Measurements from ENCODE around the gene NFIB.

NFIB gene

DNA sequence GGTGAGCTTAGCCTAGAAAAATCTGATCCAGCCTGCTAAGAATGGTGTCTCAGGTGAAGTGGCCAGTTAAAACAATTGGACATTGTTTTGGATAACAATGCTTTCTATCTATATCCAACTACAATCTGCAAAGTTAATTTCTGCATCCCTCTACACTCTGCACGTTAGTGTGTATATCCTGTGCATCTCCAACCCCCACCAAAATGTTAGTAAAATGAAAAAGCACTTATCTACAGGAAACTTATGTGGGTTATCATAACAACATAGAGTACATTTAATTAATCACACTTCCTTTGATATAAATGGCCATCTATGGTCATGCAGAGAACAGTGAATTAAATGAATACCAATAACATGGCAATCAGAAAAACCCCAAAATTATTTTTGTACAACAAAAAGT is 158.7 kb downstream of the NFIB start:
- no peak for DNase-seq (ENCODE audit: low read depth in 3 of 3)

DNA sequence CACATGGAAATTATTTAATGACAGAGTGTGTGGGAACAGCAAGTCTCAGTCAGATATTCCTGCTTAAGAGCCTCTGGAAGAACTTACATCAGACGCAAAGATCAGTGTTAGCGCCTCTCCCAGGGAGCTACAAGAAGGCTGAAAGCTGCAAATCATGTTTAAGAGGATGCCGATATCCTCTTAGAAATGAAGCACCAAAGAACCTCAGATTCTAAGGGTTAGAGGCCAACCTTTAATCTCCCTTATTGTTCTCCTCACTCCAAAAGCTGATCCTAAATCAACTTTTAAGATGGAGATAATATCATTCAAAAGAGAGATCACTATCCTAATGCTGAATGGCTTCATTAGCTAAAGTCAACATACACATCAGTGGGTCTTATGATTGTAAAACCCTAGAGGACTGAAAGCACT is 160.6 kb downstream of the NFIB start:
- DNase-seq (ENCODE audit: low read depth in 3 of 3): no peak

DNA sequence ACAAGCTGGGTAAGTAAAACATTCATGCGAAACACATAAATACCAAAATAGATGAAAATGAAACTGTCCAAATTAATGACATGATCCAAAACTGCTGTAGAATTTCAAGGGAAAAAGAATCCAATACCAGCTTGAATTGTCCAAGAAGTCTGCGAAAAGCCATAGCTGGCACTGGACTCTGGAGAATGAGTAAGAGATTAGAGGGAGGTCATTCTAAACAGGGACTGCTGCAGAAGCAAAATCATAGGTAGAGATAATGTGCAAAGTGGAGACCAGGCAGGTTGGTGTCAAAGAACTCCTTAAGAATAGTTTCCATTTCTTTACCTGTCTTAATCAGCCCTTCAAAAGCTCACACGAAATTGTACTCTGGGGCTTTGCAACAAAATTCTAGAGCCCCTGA is 162.5 kb downstream of the NFIB start:
- DNase-seq (ENCODE audit: low read depth in 3 of 3): no peak

DNA sequence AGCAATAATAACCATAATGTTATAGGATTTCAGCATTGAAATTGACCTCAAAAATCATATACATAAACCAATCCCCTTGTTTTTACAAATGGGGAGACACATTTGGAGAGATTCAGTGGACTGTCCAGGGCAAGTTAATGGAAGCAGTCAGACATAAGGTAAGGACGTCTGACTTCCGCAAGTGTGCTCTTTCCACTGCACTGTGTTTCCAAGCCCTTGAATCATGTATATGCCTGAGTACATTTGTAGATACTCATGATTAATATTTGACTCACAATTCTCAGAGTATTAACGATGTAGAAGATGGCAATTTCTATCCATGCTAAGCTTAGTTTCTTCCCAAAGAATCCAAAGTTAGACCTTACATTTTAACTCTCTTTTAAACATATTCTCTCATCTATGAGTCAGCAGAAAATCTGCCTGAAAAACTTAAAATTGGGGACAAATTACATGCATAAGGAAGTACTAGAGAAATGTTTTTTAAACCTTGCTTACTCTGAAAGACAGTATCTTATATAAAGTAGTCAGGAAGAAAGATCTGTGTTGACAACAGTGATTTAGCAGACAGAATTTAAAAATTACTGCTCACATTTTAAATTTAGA is 165.3 kb downstream of the NFIB start:
- DNase-seq (ENCODE audit: low read depth in 3 of 3): no peak

DNA sequence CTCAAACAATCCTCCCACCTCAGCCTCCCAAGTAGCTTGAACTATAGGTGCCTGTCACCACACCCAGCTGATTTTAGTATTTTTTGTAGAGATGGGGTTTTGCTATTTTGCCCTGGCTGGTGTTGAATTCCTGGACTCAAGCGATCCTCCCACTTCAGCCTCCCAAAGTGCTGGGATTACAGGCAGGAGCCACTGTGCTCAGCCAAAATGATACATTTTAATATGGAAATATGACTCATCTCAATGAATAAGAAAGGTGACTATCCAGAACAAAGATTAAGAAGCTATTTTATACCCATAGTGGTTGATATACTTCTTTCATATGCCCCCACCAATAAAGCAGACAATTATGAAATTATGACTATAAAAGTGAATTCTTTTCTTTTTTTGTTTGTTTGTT is 166.2 kb downstream of the NFIB start:
- no peak for DNase-seq (ENCODE audit: low read depth in 3 of 3)

DNA sequence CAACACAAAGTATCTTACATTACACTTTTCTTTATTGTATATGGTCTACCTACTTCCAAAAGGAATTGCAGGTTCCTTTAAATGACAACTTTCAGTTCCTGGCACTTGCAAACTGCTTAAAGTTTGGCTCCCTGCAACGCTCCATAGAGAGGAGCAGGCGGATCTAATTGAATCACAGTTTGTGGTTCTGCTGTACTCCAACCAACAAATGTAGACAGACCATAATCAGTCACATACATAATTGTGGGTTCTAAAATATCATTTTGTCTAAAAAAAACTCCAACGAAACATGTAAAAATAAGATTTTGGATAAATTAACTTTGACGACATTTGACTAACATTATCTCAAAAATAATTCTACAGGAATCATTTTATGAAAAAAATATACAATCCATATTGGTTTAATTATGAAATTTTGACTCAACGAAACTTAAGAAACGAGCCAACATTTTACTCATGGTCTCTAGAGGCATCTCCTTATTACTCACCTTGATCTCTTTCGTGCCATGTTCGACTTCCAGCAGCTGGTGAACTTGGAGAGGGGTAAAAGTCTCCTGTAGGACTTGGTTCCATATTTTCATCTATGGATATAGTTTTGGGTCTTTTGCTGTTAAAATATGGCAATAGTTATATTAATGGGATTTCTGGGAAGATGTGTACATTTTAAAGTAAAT is 167.6 kb downstream of the NFIB start:
- DNase-seq (ENCODE audit: low read depth in 3 of 3): no peak

DNA sequence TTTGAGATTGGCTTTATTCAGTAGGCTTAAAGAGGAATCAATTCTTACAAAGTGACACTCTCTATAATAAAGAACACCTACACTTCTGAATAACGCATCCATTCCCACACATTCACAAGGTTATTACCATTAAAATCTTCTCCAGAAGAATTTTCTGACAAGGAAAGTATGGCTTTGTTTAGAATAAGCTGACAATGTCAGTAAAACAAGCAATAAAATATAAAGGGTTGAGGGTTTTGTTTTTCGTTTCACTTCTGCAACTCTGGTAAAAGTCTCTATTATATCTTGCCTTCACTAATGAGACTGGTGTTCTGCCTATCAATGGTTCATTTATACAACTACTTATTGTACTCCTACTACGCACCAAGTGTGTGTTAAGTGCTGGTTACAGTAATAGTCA is 169.7 kb downstream of the NFIB start:
- DNase-seq (ENCODE audit: low read depth in 3 of 3): no peak

DNA sequence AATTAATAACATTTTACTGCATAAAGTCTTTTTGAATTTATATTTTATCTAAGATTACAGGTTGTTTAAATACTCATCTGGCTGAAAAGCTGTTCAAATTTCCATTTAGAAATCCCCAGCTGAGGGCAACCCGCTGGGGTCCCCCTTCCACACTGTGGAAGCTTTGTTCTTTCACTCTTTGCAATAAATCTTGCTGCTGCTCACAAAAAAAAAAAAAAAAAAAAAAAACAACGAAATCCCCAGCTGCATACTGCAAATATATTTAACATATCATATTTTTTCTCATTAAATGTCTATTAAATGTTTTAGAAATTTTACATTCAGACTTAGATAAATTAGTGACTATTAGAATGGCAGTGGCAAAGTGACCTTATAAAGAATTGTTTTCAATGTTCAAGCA is 172.2 kb downstream of the NFIB start:
- no peak for DNase-seq (ENCODE audit: low read depth in 3 of 3)

DNA sequence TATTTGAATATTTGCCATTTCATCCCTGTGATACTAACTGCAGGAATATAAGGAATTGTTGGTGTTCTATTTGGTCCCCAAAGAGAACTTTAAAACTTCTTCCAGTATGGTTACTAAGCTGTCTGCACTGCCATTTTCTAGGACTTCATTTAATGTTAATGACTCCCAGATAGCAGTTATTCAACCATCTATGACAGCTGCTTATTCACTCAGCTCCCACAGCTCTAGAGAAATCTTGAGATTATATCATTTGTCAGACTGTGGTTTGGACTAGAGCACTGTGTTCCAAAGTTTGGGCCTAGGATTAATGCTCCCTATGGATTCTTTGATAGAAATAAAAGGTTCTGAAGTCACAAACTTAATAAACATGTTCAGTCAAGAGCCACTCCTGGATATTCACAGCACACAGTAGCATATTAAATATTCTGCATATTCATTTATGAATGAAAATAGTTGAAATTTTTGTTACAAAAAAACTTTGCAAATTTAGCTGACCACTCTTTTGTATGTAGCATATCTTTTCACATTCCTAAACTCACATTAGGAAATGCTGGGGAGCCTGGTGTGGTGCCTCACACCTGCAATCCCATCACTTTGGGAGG is 173.7 kb downstream of the NFIB start:
- no peak for DNase-seq (ENCODE audit: low read depth in 3 of 3)

DNA sequence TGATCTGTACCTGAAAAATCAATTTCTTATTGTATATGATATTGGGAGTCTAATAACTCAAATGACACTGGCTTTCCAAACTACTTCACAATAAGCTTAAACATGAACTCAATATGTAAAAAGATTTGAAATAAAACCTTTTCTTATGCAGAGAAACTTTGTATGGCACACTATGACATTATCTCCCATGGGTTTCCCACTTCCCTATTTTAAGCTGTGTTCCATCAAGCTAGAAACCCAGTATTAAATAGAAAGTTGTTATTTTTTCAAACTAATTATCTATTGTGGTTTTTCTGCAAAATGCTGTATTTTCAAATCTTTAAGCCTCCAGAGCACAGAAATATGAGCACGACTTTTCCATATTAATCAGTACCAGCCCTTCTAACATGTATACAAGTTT is 174.7 kb downstream of the NFIB start:
- no peak for DNase-seq (ENCODE audit: low read depth in 3 of 3)

DNA sequence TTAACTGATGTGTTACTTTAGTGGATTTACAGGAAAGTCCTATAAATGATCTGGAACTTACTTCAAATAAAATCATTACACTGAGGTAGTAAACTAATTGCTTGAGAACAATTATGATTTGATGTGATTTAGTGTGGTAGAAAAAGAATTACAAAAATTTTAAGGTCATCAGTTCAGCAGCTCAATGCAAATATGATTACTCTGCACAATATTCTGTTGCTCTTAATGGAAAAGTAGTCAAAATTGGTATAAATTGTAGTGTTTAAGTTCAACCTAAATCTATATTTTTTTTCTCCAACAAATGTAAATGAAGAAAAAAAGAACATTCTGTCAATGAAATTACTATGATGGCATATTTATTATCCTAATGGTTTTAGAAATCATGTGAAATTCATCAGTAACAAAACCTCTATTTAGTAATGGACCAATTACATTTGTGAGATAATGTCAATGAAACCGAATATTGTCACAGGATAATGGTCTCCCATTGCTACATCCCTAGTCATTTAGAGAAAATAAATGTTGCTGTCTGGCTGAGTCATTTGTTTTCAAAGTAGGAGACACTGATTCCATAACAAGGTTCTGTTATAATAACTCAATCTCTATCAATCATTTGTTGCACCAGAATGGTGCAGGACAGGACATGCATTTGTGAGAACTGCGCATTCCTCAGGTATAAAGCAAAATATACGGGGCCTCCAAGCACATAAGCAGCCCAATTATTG is 177.1 kb downstream of the NFIB start:
- no peak for DNase-seq (ENCODE audit: low read depth in 3 of 3)

DNA sequence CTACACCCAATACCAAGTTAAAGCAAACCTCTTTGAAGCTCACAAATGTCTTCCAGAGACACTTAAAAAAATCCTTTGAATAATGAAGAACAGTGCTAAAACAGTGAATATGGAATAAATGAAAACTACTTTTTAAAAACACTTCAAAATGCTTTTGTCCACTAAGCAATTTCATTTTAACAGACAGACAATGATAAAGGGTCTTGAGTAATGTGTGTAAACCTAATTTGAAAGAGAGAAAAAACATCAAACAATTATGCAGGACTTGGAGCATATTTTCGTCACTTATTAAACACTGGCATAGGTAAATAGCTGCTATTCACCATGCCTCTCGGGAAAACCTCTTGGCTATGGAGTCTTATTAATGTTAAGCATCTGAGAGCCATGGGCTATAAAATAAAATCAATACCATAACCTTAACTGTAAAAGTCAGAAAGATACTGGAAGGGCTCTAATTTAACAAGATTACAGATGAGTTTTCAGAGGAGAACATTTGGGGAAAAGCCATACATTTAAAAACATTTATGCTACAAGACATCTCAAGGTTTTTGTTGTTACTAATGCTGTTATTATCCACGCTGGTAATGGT is 177.8 kb downstream of the NFIB start:
- no peak for DNase-seq (ENCODE audit: low read depth in 3 of 3)

DNA sequence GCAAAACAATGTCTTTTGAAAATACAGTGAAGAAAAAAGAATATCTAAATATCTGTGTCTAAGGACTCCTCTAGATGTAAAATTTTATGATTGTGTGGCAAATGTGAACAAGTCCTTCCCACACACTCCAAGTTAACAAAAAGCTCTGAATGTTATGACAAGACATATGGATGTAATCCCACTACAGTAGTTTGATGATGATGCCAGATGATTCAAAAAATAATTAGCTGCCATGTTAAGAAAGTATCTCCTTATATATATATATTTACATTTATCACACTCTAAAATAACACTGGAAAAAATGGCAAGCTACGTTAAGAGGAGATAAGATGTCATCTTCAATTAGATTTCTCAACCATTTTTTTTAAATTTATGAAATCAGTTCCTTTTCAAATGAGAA is 178.5 kb downstream of the NFIB start:
- no peak for DNase-seq (ENCODE audit: low read depth in 3 of 3)

DNA sequence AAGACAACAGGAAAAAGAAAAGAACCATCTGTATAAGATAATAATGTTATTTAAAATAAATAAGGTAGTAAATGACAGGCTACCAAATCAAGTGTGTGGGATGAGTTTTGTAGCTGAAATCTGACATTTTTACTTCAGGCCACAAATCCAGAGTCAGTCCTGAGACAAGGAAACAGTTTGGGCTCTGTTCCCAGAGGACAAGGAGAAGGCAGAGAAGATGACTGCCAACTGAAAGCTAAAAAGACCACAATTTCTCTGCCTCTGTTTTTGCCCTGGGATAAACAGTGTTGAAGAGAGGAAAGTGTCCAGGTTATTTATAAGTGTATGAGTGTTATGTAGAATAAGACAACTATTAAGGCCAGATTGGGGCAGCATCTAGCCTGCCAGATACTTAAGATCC is 180.5 kb downstream of the NFIB start:
- no peak for DNase-seq (ENCODE audit: low read depth in 3 of 3)

DNA sequence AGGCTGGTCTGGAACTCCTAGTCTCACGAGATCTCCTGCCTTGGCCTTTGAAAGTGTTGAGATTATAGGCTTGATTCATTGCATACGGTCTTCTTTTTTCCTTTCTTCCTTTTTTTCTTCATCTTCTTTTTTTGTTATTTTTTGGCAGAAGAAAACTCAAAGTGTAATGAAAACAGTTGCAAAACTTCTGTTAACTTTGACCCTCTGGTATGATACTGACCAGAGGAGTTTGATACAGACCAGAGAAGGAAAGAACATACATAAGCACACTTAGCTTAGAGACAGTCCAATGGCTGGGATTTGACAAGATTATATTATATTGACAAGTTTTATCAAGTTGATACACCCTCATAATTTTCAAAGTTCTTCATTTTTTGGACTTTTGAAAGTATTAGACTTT is 181.2 kb downstream of the NFIB start:
- DNase-seq (ENCODE audit: low read depth in 3 of 3): no peak

DNA sequence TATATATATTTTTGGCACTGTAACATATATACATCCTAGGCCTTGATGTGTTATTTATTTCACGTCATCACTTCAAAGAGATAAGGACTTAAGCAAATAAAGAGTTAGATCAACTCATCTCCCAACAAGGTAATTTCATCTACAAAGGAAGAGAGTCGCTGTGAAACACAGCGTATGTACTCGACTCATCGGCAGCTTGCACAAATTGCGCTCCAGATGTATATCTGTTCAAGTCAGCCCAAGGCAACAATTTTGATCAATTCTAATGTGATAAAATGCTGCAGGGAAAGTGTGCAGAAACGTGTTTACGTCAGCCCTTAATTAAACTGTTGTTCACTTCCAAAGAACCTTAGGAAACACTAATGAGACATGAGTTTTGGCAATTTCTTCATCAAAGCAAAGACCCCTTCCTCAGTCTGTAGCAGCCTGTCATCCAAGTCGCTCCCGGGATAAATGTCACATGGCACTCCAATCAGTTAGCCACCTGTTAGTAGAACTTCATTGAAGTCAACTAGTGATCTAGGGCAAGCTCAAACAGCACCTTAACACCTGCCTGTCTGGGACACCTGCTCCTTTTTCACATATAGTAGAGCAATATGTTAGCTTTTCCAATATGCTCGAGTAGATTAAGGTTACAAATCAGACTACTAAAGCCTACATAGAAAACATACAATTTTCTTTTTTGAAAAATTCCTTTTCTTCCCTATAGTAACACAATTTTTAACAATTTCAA is 182.4 kb downstream of the NFIB start:
- DNase-seq (ENCODE audit: low read depth in 3 of 3): no peak

DNA sequence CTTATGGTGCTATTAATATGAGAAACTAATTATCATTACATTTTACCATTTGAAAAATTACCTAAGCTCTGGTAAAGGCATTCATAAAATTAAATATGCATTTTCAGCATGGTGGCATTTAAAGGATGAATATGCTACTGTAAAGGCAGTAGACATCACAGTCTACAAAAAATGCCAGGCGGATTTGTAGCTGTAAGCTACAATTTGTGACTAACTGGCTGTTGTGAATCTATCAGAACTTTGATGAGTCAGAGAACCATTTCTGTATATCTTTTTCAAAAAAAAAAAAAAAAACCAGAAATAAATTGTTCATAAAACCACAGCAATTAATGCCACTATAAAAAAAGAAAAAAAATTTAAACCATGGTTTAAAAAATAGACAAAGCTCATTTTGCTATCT is 186.3 kb downstream of the NFIB start:
- DNase-seq (ENCODE audit: low read depth in 3 of 3): no peak

DNA sequence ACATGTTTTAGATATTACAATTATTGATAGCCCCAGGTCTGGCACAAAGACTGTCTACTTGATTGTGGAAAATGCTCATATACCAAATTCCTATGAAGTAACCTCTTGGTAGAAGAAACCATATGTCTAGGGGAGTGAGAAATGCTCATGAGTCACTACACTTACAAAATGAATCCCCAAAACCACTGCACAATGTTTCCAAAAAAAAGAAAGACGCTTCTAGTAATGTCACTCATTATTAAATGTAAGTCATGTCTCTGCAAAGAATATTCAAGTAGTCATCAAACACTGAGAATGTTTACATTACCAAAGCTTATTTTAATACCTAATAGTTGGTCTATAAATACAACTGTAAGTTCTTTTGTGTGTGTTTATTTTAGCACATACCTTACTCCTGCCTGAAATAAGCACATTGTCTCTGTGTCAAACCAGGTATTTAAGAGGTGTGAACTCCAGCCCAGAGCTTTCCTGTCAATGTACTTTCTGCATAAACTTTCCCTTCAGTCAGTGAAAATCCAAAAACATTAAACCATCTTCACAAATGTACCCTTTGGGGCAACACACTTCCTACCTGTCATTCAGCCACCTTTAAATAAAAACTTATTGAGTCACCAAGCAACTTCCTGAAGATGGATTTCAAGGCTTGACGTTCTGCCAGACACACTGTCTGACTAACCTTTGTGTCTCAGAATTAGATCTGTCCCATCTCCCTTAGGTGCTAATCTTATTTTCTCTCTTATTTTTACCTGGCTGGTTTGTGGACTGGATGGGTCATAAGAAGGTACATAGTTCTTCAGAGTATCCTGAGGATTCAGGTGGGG is 194.0 kb downstream of the NFIB start:
- DNase-seq (ENCODE audit: low read depth in 3 of 3): no peak

DNA sequence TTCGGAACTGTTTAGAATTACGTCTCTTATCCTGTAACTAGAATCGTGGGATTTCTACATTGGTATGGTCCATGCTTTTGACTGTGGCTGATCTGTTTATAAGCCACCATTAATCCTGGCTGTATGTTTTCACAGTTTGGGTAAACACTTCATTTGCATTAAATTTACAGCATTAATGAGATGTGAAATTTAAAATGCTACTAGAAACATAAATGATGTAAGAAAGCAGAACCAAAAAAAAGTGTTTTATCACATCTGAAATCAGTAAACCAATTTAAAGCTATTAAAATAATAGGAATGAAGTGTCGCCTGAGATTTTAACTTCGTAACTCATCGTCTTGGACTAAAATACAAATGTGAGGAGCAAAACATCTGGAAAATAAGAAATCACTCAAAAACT is 201.7 kb downstream of the NFIB start:
- DNase-seq (ENCODE audit: low read depth in 3 of 3): no peak

DNA sequence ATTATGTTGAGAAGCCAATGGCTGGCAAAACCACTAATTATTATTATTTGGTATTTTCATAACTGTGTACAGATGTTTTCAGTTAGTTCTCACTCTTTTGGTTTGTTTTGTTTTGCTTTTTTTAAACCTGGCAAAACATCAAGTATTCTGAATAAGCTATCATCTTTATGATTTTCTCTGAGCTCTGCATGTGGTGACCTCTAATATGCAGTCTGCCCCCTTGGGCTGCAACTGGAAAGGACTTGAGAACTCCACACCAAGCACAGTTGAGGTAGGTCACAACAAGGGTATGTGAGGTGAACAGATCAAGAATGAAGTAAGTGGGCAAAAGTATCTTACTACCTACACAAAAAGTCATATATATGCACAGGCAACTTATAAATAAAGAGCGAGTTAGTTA is 202.2 kb downstream of the NFIB start:
- DNase-seq (ENCODE audit: low read depth in 3 of 3): no peak

DNA sequence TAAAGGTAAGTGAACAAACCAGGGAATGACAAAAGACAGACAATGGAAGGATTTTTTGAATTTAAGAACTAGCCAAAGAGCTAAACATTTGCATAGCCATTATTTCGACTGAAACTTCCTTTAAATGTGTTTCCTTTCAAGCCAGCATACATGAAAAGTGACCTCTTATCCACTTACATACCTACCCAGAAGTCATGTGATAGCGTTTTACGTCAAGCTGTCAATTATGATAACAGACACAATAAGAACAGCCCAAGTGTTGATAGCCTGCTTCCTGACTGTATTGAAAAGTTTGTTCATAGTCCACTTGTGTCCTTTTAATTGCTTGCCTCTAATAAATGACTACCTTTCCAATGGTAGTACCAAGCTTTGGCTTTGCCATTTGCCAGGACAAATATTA is 206.0 kb downstream of the NFIB start:
- no peak for DNase-seq (ENCODE audit: low read depth in 3 of 3)

Measured in stimulated activated CD4-positive, alpha-beta T cell treated with anti-CD3 and anti-CD28 coated beads, TNF-alpha, amount 100 ng/mL, for 4 hours (primary cell).